Mesothelial cell of epicardium (in vitro differentiated cells): Measurements from ENCODE around the gene TBC1D4. TPM values are rescaled to one million over a fixed set of nuclear protein-coding genes. Genes with fewer than 3 reads are reported as not detected.

Source experiments
- DNase-seq, 2 experiments: peaks; one replicate each; pipeline ENCODE4 v3.0.0; 2021; ENCODE audit warnings: low spot score in 2 of 2; ENCODE audit not compliant: unreplicated experiment in 2 of 2
- H3K27ac Mint-ChIP-seq: 2 replicates; pipeline ENCODE4 v1.8.0; 2021; ENCODE audit warnings: mixed read lengths
- H3K27me3 Mint-ChIP-seq: 2 replicates; pipeline ENCODE4 v1.8.0; 2021; ENCODE audit warnings: low read depth, mixed read lengths
- H3K36me3 Mint-ChIP-seq: 2 replicates; pipeline ENCODE4 v1.8.0; 2021; ENCODE audit warnings: mixed read lengths
- H3K4me1 Mint-ChIP-seq: 2 replicates; pipeline ENCODE4 v1.8.0; 2021; ENCODE audit warnings: mixed read lengths
- H3K4me3 Mint-ChIP-seq: 2 replicates; pipeline ENCODE4 v1.8.0; 2021; ENCODE audit warnings: mild to moderate bottlenecking, moderate library complexity, mixed read lengths
- H3K9me3 Mint-ChIP-seq: 2 replicates; pipeline ENCODE4 v1.8.0; 2021; ENCODE audit warnings: mixed read lengths
- CTCF ChIP-seq: fragments of 200-600 bp; sonication (generic); IDR thresholded peaks from one replicate; pipeline ENCODE4 v1.5.0; 2021; ENCODE audit warnings: antibody characterized with exemption; ENCODE audit not compliant: unreplicated experiment
- total RNA-seq: library from RNA; stranded (reverse); gene quantifications from 3 replicates; pipeline ENCODE4 v1.2.1, GENCODE V29; 2021

TBC1D4 gene
- total RNA-seq, 1 donor from 2014 or later: 20.5 TPM

- peaks cover 36% of the 10 kb centered on the region for H3K4me1 Mint-ChIP-seq
- DNase-seq: no peak
- peaks cover 3% of the 10 kb centered on the region for H3K36me3 Mint-ChIP-seq
- peak overlapping the region; percentile 82 for H3K27ac Mint-ChIP-seq
- H3K4me3 Mint-ChIP-seq: peak overlapping the region; percentile 42
- no peaks in the 10 kb centered on the region for H3K27me3 Mint-ChIP-seq
- peaks cover 8% of the 10 kb centered on the region for H3K9me3 Mint-ChIP-seq
- TF ChIP-seq CTCF: no peak
Observed at GRCh38 chr13:75326173-75327134, 155.5 kb downstream of the TBC1D4 start.

- Mint-ChIP-seq H3K27ac (peak overlapping the region; percentile 82), H3K4me3 (no peak overlapping the region)
Observed at GRCh38 chr13:75325711-75326110, 156.3 kb downstream of the TBC1D4 start.

GRCh38 chr13:75324413-75324940 is 157.5 kb downstream of the TBC1D4 start:
- no peak overlapping the region for H3K27ac Mint-ChIP-seq
- peaks cover 5% of the 10 kb centered on the region for H3K36me3 Mint-ChIP-seq
- H3K4me1 Mint-ChIP-seq: peaks cover 28% of the 10 kb centered on the region
- H3K4me3 Mint-ChIP-seq: no peak overlapping the region
- no peak for TF ChIP-seq CTCF
- no peaks in the 10 kb centered on the region for H3K27me3 Mint-ChIP-seq
- peaks cover 6% of the 10 kb centered on the region for H3K9me3 Mint-ChIP-seq
- DNase-seq: no peak

More at GRCh38 chr13:75325711-75326110, 156.3 kb downstream of the TBC1D4 start:
- TF ChIP-seq CTCF: no peak
- Mint-ChIP-seq H3K4me1 (peaks cover 36% of the 10 kb centered on the region), H3K36me3 (peaks cover 7% of the 10 kb centered on the region), H3K9me3 (peaks cover 8% of the 10 kb centered on the region), H3K27me3 (no peaks in the 10 kb centered on the region)
- DNase-seq: no peak

GRCh38 chr13:75321084-75321483 is 160.9 kb downstream of the TBC1D4 start:
- no peak for TF ChIP-seq CTCF
- Mint-ChIP-seq H3K4me1 (peaks cover 11% of the 10 kb centered on the region), H3K4me3 (no peak overlapping the region), H3K36me3 (peaks cover 5% of the 10 kb centered on the region), H3K9me3 (no peaks in the 10 kb centered on the region), H3K27ac (no peak overlapping the region), H3K27me3 (no peaks in the 10 kb centered on the region)
- no peak for DNase-seq

GRCh38 chr13:75319254-75319653 is 162.7 kb downstream of the TBC1D4 start:
- H3K36me3 Mint-ChIP-seq: peaks cover 5% of the 10 kb centered on the region
- DNase-seq: no peak
- no peak overlapping the region for H3K27ac Mint-ChIP-seq
- no peaks in the 10 kb centered on the region for H3K27me3 Mint-ChIP-seq
- TF ChIP-seq CTCF: no peak
- peaks cover 3% of the 10 kb centered on the region for H3K4me1 Mint-ChIP-seq
- H3K4me3 Mint-ChIP-seq: no peak overlapping the region
- no peaks in the 10 kb centered on the region for H3K9me3 Mint-ChIP-seq
